Measurements from ENCODE around the gene EFCC1. TPM values are rescaled to one million over a fixed set of nuclear protein-coding genes. Genes with fewer than 3 reads are reported as not detected.

Gene EFCC1
- polyA plus RNA-seq, 1 donor (not counting 4 experiments of a cell fraction or from before 2014, with no cell fraction given), result not detected

GRCh38 chr3:129077222-129077621 lies 76.1 kb downstream of the EFCC1 start:
- FAIRE-seq (peak; percentile 36), DNase-seq (ENCODE audit: low read depth, low spot score) (no peak)
- H3K27me3 ChIP-seq (ENCODE audit: control insufficient read depth, extremely low read depth, insufficient read depth, low read length), result no peaks in the 10 kb centered on the region
- H3K9me1 ChIP-seq (ENCODE audit: control insufficient read depth, extremely low read depth, insufficient read depth, low read length), result no peaks in the 10 kb centered on the region
- no peak overlapping the region for H3K4me3 ChIP-seq (ENCODE audit: control insufficient read depth in 2 of 3, extremely low read depth in 1 of 3, insufficient read depth in 2 of 3, low read depth in 1 of 3, low read length in 3 of 3)
- H3K9ac ChIP-seq (ENCODE audit: control insufficient read depth, extremely low read depth, insufficient read depth, low read length), result no peak overlapping the region
- H4K20me1 ChIP-seq (ENCODE audit: control insufficient read depth, extremely low read depth, insufficient read depth, low read length), result no peaks in the 10 kb centered on the region
- no peak overlapping the region for H2AFZ ChIP-seq (ENCODE audit: control insufficient read depth, low read length)
- dilution Hi-C loops (cut with MboI; ENCODE audit: extremely low pct_ligation_motif_present, low sequenced_read_pairs), result loop anchor here (10.0 kb wide), 1 partner anchor 62 kb away; no protein-coding TSS in a partner anchor
- TF ChIP-seq CTCF (optimal IDR thresholded peaks at IDR 0.05 in 1 of 3, IDR thresholded peaks at IDR 0.05 in 1 of 3, conservative IDR thresholded peaks at IDR 0.05 in 1 of 3; ENCODE audit: extremely low read depth in 1 of 3, insufficient read depth in 2 of 3, low read length in 3 of 3) (no peak), EZH2 (IDR thresholded peaks at IDR 0.05; ENCODE audit: low read length) (no peak)
- no peak overlapping the region for H3K4me2 ChIP-seq (ENCODE audit: control insufficient read depth, extremely low read depth, insufficient read depth, low read depth, low read length)
- H3K36me3 ChIP-seq (ENCODE audit: control insufficient read depth in 2 of 2, extremely low read depth in 1 of 2, insufficient read depth in 2 of 2, low read length in 2 of 2), result no peaks in the 10 kb centered on the region
- H3K79me2 ChIP-seq (ENCODE audit: control insufficient read depth, insufficient read depth, low read length), result no peaks in the 10 kb centered on the region
- no peak overlapping the region for H3K27ac ChIP-seq (ENCODE audit: control insufficient read depth, insufficient read depth, low read length)
- H3K4me1 ChIP-seq (ENCODE audit: control insufficient read depth, extremely low read depth, insufficient read depth, low read length), result no peaks in the 10 kb centered on the region
- no peaks in the 10 kb centered on the region for H3K9me3 ChIP-seq (ENCODE audit: control insufficient read depth, low read depth, low read length)

DNA sequence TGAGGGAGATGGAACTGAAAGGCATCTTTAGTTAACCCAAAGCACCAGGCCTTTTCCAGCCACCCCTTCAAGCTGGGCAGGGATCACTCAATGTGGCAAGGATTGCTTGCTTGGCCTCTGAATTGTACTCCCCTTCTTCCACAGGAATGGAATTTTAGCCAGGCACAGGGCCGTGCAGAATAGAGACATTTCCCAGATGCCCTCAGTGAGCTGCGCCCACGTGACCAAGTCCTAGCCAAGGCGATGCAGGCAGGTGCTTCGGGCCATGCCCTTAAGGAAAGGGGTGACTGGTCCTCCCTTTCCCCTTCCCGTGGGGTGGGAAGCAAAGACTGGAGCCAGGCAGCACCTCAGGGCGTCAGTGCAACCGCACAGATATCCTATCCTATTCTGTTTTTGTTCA lies 77.4 kb downstream of the EFCC1 start:
- FAIRE-seq (no peak), DNase-seq (ENCODE audit: low read depth, low spot score) (no peak)
- Histone ChIP-seq H3K9me1 (ENCODE audit: control insufficient read depth, extremely low read depth, insufficient read depth, low read length) (no peaks in the 10 kb centered on the region), H3K4me2 (ENCODE audit: control insufficient read depth, extremely low read depth, insufficient read depth, low read depth, low read length) (no peak overlapping the region), H3K9me3 (ENCODE audit: control insufficient read depth, low read depth, low read length) (no peaks in the 10 kb centered on the region), H4K20me1 (ENCODE audit: control insufficient read depth, extremely low read depth, insufficient read depth, low read length) (no peaks in the 10 kb centered on the region), H3K79me2 (ENCODE audit: control insufficient read depth, insufficient read depth, low read length) (no peaks in the 10 kb centered on the region), H2AFZ (ENCODE audit: control insufficient read depth, low read length) (no peak overlapping the region), H3K9ac (ENCODE audit: control insufficient read depth, extremely low read depth, insufficient read depth, low read length) (no peak overlapping the region), H3K4me1 (ENCODE audit: control insufficient read depth, extremely low read depth, insufficient read depth, low read length) (no peaks in the 10 kb centered on the region), H3K4me3 (ENCODE audit: control insufficient read depth in 2 of 3, extremely low read depth in 1 of 3, insufficient read depth in 2 of 3, low read depth in 1 of 3, low read length in 3 of 3) (no peak overlapping the region), H3K27ac (ENCODE audit: control insufficient read depth, insufficient read depth, low read length) (no peak overlapping the region), H3K36me3 (ENCODE audit: control insufficient read depth in 2 of 2, extremely low read depth in 1 of 2, insufficient read depth in 2 of 2, low read length in 2 of 2) (no peaks in the 10 kb centered on the region), H3K27me3 (ENCODE audit: control insufficient read depth, extremely low read depth, insufficient read depth, low read length) (no peaks in the 10 kb centered on the region)
- dilution Hi-C loops (cut with MboI; ENCODE audit: extremely low pct_ligation_motif_present, low sequenced_read_pairs), result loop anchor here (10.0 kb wide), 1 partner anchor 64 kb away; no protein-coding TSS in a partner anchor
- no peak for TF ChIP-seq EZH2 (IDR thresholded peaks at IDR 0.05; ENCODE audit: low read length)
- no peak for TF ChIP-seq CTCF (optimal IDR thresholded peaks at IDR 0.05 in 1 of 3, IDR thresholded peaks at IDR 0.05 in 1 of 3, conservative IDR thresholded peaks at IDR 0.05 in 1 of 3; ENCODE audit: extremely low read depth in 1 of 3, insufficient read depth in 2 of 3, low read length in 3 of 3)
